Ishikawa (cell line): ENCODE measurements around the gene NF1.

ENCODE experiments used
- EGR1 ChIP-seq: IDR thresholded peaks from 2 replicates; pipeline ENCODE4 v1.6.1; 2012
- EP300 ChIP-seq: IDR thresholded peaks from 2 replicates; pipeline ENCODE4 v1.6.1; 2012; ENCODE audit warnings: borderline replicate concordance
- MAX ChIP-seq: IDR thresholded peaks from 2 replicates; pipeline ENCODE4 v1.6.1; 2012
- RAD21 ChIP-seq: IDR thresholded peaks from 2 replicates; pipeline ENCODE4 v1.6.1; 2012; ENCODE audit warnings: low read depth
- REST ChIP-seq: IDR thresholded peaks from 2 replicates; pipeline ENCODE4 v1.6.1; 2012; ENCODE audit warnings: low read depth, mild to moderate bottlenecking
- TAF1 ChIP-seq: IDR thresholded peaks from 2 replicates; pipeline ENCODE4 v1.6.1; 2012; ENCODE audit warnings: low read depth, mild to moderate bottlenecking
- YY1 ChIP-seq: IDR thresholded peaks from 2 replicates; pipeline ENCODE4 v1.6.1; 2012; ENCODE audit warnings: low read depth
- ZBTB7A ChIP-seq: IDR thresholded peaks from 2 replicates; pipeline ENCODE4 v1.6.1; 2012; ENCODE audit warnings: low read depth

- no peak for TF ChIP-seq EP300
- TF ChIP-seq MAX, result no peak
- TF ChIP-seq REST, result no peak
- TF ChIP-seq RAD21, result no peak
- no peak for TF ChIP-seq TAF1
- no peak for TF ChIP-seq ZBTB7A
- TF ChIP-seq EGR1, result no peak
- TF ChIP-seq YY1, result no peak
Measured at GRCh38 chr17:31357091-31357490, 262.3 kb downstream of the NF1 start.
